Stimulated activated CD4-positive, alpha-beta T cell treated with anti-CD3 and anti-CD28 coated beads, Interleukin-12 subunit alpha, Interleukin-12 subunit beta, amount 100 ng/mL, for 24 hours (primary cell): ENCODE data around the gene PDE4B.

ENCODE experiments used
- DNase-seq, 2 experiments: peaks; one replicate each; pipeline ENCODE4 v3.0.0-alpha.2; 2020; ENCODE audit warnings: low read depth in 2 of 2

The PDE4B gene

DNA sequence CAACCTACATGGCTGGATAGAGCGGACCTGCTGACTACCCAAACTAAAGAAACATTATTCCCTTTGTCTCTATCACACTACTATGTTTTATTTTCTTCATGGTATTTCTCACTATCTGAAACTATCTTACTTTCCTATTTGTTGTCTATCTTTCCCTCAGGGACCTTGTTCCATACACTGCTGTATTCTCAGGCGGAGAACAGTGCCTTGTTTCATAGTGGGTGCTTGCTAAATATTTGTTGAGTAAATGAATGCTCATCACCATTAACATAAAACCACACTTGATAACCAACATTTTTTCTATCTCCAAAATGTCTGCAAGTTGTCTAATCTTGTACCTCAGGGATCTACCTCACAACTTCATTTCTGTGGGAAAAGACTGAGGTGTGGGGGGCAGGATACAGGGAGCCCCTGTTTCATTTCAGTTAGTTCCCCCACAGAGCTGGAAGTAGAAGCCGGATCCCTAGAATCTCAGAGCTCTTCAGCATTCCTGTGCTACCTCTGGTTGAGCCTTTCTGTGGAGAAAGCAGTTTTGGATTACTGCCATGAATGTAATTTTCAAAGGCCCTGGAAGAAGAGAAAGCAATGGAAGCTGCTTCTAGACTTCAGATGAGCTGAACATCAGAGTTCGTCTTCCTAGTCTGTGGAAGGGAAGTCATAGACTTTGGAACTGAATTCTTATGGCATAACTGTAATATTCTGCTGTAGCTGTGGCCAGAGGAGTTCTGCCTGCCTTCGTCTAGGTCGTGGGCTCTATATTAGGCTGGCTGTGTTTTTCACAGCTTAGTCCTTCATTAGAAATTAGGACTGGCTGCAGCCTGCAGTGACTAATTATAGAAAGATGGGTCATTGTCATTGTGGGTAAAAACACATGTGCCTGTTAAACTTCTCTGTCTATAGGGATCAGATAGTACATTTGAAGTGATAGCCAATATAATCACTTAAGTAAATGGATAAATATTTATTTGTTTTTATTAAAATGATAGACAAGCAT is 448.1 kb downstream of the PDE4B start:
- DNase-seq: no peak

- peak; percentile 52 to 63 for DNase-seq
These were observed 450.2 kb downstream of the PDE4B start for GRCh38 chr1:66242646-66243547.

DNA sequence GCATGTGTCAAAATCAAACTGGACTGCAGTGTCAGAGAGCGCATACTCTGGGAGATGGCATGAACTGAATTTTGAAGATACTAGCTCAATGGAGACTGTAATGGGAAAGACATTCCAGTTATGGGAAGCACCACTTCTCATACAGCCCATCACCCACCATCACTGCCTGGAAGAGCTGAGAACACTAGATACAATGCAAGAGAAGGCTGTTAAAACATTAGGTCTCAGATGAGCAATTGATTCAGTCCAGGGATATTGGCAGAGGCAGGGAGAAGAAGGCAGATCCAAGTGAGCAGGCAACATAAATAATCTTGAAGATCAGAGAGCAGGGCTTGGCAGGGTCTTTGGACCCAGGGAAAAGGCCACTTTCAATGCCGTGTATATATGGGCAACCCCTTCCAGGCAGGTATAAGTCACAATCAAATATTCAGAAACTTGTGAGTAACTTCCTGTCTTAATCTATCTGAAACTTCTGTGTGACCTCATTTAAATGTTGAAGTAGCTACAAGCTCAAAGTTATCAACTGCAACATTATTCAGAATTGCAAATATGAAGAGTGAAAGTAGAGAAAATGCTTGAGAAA is 450.9 kb downstream of the PDE4B start:
- peak in 1 of 2 experiments; percentile 6 for DNase-seq

GRCh38 chr1:66244429-66244828 is 451.7 kb downstream of the PDE4B start:
- DNase-seq: no peak

DNA sequence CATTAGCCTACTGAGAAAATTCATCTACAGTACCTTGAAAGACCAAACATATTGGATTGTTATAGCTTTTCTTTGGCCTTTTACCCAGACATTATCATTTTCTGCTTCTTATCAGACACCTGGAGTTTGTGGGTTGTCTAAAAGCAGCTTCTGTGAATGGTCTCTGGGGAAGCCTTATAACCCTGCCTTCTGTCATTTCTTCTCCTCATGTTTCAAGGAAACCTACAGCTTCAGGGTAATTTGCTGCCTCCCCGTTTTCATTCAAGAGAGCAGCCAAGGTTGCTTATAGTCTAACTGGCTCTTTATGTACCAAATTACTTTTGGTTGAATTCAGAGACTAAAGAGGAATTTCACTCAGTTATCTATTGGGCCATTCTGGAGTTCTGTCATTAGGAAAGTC is 453.0 kb downstream of the PDE4B start:
- no peak for DNase-seq

DNA sequence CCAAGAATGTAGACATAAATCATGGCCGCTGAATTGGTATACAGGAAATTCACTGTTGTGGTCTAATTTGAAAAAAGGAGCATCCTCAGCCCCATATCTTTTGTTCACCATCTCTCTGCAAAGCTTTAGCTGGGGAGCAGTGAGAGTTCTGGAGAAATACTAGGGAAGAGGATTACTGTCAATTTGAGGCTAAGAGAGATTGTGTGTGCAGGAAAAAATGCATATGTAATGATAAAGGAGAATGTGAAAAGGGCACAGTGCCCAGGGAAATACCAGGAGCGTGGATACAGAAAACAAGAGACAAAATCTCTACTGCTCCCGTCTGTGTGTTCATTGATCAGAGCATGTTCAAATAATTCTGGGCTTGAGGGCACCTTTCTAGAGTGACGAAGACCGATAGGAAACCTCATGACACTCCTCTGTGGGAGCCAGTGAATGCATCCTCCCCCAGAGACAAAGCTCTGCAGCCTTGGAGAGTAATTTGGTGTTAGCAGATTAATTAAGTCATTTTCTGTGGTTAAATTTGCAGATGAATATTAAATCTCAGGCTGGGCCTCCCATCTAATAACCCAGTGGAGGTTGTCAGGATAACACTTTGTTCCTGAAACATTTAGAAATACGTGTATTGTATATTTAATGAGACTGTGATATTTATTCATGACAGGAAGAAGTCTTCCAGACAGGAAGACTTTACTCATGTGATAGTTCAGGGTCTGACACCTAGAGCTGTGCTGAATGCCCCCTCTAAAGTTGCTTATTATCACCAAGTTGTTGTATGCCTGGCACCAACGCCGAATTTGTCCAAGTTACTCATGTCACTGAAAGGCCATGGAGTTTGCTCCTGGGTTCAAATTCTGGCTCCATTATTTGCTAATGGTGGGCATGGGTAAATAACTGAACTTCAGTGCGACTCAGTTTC is 453.9 kb downstream of the PDE4B start:
- no peak for DNase-seq

- peak; percentile 8 to 32 for DNase-seq
These were observed 454.9 kb downstream of the PDE4B start for GRCh38 chr1:66247415-66248208.

- no peak for DNase-seq
These were observed 455.6 kb downstream of the PDE4B start for GRCh38 chr1:66248257-66248656.

GRCh38 chr1:66248746-66249145 is 456.1 kb downstream of the PDE4B start:
- DNase-seq: no peak

DNA sequence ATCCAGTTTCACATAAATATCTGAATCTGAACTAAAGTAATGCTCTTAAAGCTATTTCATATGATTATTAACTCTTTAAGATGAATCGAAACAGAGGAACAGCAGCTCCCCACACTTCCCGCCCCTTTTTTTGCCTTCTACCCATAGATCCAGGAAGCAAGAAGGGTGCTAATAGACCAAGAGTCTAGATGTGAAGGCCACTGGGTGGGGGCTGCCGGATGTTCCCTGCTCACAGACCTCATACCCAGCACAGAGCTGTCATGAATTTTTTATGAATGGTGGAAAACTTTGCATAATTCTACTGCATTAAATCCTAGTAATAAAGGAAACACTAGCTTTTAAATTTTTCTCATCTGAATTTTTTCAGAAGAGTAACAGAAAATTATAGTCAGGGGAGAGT is 457.4 kb downstream of the PDE4B start:
- DNase-seq: no peak

DNA sequence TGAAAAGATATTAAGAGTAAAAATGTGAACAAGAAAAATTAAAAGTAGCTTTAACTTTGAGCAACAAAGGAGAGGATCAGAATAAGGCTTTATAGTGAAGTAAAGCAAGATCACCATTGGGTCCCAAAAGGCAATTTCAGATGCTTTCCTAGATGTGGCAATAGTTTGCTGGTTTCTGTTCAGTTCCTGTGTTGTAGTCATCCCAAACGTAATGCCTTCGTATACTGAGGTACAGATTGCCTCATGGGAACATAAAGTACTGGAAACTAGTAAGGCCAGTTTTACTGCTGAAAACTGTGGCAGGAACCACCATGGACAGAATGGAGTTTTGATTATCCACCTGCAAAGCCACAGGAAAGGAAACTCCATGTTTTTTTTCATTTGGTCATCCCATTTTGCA is 457.8 kb downstream of the PDE4B start:
- DNase-seq: no peak

DNA sequence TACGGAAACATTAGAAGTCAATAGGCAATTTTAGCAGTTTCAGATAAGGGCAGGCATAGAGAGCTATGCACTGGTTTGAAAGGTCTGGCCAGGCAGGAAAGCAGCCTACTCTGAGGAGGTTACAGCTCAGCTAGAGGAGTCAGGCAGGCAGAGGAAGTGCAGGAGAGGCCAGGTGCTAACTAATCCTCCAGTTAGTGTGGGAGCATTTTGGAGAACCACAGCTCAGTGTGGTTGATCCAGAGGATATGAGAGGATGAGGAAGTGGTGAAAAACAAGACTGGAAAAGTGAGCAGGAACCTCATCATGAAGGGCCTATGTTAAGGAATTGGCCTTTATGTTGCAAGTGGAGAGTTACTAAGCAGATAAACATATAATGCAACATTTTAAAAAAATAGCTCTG is 458.9 kb downstream of the PDE4B start:
- no peak for DNase-seq

GRCh38 chr1:66253330-66253921 is 460.7 kb downstream of the PDE4B start:
- DNase-seq: no peak

- no peak for DNase-seq
These were observed 462.1 kb downstream of the PDE4B start for GRCh38 chr1:66254785-66255184.

- no peak for DNase-seq
These were observed 464.2 kb downstream of the PDE4B start for GRCh38 chr1:66256629-66257572.

GRCh38 chr1:66258404-66259105 is 465.9 kb downstream of the PDE4B start:
- no peak for DNase-seq

GRCh38 chr1:66261364-66261763 is 468.7 kb downstream of the PDE4B start:
- DNase-seq: no peak
